Jurkat, Clone E6-1 (cell line): Measurements from ENCODE around the gene GCK. TPM values are rescaled to one million over a fixed set of nuclear protein-coding genes. Genes with fewer than 3 reads are reported as not detected.

Experiments used
- DNase-seq: peaks from one replicate; pipeline ENCODE4 v3.0.0-alpha.2; 2011; ENCODE audit warnings: low read depth, low spot score
- H3K4me3 ChIP-seq: 2 replicates; pipeline ENCODE4 v1.5.1; 2011; ENCODE audit warnings: mild to moderate bottlenecking, low read length, control low read depth, moderate library complexity
- polyA plus RNA-seq: library from polyadenylated mRNA; unstranded; fragments of >200 nt; gene quantifications from one replicate; pipeline ENCODE4 v1.2.1, GENCODE V29; 2012; ENCODE audit warnings: missing spikeins; ENCODE audit not compliant: insufficient read length, insufficient read depth

Gene GCK
- polyA plus RNA-seq = 0.66 TPM

DNA sequence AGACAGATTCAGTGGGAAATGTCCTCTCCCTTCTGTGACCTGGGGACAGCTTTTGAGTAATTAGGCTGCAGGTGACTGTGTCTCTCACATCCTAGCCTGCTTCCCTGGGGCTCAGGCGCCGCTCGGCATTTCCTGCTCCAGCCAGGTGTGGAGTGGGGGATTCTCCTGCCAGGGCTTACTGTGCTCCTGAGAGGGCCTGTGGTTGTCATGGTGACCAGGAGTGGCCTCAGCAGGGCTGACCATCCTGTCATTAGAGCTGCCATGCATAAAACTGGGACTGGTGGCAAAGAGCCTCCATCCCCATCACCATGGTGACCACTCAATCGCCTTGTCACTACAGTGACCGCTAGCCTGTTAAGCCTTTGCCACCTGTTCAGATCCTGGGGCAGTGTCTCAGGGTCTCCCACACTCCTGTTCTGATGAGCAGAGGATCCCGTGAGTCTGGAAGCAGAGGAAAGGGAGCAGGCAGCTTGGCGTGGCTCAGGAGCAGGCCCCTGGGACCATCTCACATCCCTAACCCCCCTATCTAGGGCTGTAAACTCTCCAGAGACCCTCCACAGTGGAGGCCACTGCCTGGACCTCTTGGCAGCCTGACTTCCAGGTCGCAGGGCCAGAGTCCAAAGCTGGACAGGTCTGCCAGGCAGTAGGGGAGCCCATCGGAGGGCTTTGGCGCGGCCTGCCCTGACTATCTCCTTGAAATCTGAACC, at the start of gene GCK:
Gene GCK (minus strand): TSS at position 154 of the 707 bp plus-strand sequence. CDS start 486 bp downstream, outside the sequence.
- no peak within 1 kb of the TSS for H3K4me3 ChIP-seq
- no peak for DNase-seq

DNA sequence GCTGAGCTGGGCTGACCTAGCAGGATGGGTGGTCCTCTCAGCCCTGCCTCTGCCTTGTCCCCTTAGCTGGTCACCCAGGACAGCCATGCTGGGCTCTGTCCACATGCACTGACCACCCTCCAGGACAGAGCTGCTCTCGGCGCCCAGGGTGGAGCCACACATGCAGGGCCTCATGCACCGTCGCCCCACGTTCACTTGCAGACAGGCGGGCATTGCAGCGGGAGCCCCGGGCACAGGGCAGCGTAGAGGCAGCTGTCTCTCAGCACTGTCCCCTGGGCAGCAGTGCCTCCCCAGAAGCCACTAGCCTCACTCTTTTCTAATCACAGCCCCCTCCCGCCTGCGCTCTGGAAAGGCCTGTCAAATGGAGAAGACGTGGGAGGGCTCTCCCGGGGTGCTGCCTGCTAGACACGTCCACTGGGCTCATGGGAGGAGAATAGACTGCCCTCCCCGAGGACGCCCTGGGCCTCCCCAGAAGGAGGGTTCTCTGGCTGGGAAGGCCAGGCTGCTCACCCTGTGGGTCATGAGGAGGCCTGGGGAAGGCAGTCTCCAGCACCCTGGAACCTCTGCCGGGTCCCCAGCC, 49.0 kb upstream of the GCK start:
- no peak overlapping the region for H3K4me3 ChIP-seq
- DNase-seq = no peak

DNA sequence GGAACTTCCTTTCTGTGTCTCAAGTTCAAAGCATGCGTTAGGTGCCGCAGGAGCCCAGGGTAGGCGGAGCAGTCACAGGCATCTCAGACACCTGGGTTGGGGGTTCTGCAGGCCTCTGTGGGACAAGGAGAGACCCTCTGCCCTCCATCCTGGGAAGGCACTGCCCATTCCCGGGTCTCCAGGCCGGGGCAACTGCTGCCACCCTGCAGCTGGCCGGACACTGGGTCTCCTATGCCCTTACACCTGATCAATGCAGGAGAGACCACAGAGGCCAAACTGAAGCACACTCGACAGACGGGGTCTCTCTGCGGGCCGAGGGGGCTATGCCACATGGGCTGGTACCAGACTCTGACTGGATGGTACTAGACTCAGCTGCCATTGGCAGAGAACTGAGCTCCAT, 48.5 kb upstream of the GCK start:
- no peak for DNase-seq
- no peak overlapping the region for H3K4me3 ChIP-seq

DNA sequence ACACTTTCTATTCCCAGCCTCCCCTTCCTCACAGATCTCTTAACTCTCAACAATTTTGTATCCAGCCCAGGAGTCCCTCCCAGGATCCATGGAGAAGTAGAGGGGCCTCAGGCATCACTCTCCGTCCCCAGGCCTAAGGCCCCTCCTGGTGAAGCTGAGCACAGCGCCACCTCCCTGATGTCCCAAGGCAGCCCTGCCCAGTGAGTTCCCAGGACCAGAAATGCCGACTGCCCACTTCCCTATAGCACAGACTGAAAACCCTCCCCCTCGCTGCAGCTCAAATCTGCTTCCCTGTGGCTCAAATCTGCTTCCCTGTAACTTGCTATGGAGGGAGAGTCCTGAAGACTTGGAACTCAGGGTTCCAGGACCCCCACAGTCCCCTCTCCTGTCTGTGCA, 47.1 kb upstream of the GCK start:
- DNase-seq = no peak

DNA sequence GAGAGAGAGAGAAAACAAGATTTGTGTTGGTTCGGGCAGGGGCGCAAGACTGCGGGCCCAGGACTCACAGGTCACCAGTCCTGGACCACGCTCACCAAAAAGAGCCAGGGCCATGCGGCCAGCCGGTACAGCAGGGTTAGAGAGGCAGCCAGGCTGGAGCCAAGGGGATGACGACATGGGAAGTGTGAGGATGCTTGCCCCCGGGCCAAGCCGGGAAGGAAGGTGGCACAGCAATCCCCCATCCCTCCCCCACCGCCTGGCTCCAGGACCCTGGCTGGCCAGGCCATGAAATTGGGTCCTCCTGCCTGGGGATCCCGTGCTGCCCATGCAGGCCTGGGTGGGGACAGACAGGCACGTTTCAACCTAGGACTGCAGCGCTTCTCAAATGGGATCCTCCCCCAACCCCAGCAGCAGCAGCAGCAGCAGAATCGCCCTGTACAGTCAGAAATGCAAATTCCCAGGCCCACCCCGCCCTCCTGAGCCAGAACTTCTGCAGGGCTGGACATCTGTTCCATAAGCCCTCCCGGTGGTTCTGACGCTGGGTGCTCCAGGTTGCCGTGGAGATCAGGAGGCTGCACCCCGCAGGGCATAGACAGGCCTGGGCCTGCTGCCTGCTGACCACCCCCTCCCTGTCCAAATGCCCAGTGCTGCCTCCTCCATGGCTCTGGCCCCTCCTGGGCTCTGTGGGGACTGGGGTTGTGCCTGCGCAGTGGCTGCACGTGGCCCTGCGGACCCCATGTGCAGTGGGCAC, 46.5 kb upstream of the GCK start:
- no peak overlapping the region for H3K4me3 ChIP-seq
- DNase-seq = no peak

More for the DNA sequence above, 47.1 kb upstream of the GCK start:
- no peak overlapping the region for H3K4me3 ChIP-seq

DNA sequence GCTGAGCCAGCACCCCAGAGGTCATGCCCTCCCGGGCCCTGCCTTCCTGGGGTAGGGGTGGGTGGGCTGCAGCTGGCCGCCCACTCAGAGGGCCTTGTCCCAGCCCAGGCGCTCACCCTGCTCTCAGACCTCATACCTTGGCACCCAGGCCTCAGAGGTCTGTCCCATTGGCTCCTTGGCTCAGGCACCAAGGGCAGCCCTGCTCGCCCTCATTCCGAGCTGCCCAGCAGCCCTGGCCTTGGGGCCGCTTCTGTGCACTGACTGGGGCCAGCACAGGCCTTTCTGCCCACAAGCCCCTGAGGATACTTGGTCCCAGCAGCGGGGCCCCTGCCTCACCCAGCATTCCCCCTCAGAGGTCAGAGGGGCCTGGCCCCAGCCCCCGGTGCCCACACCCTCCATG, 45.8 kb upstream of the GCK start:
- no peak for DNase-seq
- H3K4me3 ChIP-seq = no peak overlapping the region

DNA sequence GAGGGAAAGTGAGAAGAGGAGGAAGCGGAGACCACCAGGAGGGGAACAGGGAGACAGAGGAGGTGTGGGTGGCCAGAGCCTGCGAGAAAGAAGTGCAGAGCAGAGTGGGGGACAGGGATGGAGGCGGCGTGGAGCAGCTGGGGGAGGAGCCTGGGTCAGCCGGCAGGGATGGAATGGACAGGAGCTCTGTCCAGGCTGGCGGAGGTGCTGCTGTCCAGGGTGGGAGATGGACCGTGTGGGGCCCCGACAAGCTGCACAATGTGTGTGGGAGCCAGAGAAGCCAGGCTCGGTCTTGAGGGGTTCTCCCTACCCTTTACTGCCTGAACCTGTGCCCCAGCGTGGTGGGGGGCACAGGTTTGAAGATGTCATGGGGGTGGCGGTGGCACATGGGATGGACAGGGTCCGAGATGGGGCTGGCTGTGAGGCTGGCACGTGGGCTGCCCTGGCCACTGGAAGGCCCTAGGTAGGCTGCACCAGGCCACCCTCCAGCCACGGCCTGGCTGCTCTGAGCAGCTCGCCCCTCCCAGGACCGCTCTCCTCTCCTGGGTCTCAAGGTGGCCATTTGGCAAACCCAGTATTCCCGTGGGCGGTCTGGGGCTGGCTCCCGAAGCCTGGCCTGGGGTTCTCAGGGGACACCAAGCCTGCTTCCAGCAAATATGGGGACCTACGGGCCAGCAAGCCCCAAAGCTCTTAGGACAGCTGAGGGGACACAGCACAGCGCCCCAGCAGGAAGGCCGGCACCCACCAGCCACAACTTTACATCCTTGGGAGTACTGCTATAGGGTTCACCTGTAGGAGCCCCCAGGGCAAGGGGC, 43.9 kb upstream of the GCK start:
- no peak for DNase-seq
- no peak overlapping the region for H3K4me3 ChIP-seq

DNA sequence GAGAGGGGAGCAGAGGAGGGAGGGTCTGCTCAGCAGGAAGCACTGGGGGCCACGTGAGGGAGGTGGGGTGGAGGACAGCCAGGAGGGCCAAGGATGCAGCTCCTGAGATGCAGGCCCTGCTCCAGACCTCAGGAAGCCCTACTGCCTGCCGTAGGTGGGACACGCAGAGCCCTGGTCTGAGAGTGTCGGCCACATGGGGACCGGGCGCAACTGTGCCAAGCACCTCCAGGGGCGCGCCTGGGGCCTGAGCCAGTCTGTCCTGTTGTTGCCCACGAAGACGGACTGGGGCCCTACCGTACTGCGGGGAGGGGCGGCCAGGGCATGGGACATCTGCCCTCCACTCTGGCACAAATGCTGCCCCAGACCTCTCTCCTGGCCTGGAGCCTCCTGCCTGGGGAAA, 43.2 kb upstream of the GCK start:
- H3K4me3 ChIP-seq = no peak overlapping the region

DNA sequence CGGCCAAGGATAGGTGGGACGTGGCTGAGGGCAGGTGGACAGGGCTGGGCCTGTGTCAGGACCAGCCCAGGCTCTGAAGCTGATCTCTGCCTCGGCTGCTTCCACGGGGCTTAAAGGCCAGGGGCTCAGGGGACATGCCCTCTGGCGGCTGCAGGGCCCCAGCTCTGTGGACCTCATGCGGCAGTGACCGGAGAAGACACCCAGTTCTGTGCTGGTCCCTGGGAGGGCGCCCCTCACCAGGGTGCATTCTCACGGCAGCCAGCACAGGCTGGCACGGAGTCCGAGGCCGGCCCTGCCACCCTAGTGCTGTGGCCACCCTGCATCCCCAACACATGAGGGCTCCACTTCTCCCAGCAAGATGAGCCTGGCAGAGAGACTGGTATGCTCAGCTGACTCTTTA, 41.8 kb upstream of the GCK start:
- no peak for DNase-seq
- no peak overlapping the region for H3K4me3 ChIP-seq

More for the DNA sequence above, 43.2 kb upstream of the GCK start:
- no peak for DNase-seq

DNA sequence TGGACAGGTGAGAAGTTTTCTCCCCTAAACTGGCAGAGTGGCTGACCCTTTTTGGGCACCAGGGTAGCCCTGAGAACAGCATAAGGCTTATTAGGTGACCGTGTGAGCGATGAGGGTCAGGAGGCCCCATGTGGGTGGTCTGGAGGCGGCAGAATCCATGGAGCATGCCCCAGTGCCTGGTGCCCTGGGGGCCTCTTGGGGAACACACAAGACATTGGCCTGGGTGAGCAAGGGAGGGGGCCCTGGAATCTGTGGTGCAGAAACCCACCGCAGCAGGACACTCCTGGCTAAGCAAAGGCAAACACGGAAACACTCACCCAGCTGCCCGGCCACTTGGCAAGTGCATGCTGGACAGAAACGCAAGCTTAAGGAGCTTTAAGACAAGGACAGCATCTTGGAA, 41.0 kb upstream of the GCK start:
- H3K4me3 ChIP-seq = no peak overlapping the region
- no peak for DNase-seq

DNA sequence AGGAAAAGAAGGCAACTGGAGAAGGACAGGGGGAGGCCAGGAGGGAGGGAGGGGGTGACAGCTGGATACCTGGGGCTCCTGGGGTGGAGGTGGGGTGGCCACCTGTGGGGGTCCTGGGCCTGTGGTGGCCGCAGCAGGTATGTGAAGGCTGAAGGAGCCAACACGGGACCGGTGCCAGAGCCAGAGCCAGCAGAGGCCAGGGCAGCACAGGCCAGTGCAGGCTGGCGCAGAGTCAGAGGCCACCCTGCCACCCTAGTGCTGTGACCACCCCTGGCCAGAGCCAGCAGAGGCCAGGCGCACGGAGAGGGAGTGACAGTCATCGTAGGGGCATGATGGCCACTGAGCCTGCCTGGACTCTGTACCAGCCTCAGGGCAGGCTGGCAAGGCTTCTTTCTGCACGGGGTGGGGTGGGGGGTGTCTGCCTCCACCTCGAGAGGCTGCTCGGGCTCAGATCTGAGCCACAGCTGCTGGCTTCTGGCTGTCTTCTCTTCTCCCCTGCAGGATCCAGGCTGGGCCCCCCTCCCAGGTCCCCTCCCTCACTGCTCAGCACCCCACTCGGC, 40.4 kb upstream of the GCK start:
- no peak overlapping the region for H3K4me3 ChIP-seq
- DNase-seq = no peak

DNA sequence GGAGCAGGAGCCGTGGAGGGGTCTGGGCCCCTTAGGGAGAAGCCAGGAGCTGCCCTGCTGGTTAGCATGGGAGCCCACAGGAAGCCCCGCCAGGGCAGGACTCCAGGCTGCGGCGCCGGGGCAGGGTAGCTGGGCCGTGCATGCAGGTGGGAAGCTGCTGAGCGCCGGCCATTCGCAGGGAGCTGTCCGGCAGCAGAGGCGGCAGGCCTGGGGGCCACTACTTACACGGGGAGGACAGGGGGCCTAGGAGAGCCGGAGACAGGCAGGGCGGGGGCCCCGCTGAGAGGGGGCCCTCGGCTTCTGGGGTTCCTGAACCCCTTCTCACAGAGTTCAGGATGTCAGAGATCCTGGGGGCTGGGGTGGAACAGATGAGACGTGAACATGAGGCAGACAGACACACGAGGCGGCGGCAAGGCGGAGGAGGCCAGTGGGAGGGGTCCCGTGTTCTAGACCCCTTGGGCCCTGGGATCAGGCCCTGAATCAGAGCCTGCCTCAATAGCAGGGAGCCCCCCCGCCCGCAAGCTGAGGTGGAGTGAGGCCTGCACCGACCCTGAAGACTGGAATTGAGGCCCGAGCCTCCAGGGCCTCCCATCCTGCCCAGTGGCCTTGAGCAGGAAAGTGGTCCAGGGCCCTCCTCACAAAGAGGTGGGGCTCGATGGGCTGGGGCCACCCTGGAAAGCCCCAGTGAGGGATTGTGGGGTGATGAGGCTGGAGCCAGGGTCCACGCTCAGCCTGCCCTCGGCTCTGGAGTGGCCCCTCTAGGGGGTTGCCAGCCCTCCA, 39.5 kb upstream of the GCK start:
- no peak overlapping the region for H3K4me3 ChIP-seq
- no peak for DNase-seq

DNA sequence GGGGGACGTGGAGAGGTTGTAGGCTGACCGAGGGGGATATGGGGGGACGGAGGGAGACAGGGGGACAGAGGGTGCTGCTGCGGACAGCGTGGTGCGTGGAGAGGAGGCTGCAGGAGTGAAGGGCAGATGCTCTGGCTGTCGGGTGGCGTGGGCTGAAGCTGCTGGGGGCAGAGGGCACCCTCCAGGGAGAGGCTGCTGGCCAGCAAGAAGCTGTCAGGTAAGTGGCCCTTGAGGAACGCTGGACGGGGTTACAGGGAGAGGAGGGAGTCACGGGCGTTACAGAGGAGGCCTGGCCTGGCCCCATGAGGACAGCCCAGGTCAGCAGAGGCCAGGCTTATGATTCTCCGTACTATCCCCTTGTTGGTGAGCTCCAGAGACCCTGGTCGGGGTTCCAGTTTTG, 38.7 kb upstream of the GCK start:
- H3K4me3 ChIP-seq = no peak overlapping the region
- DNase-seq = no peak

DNA sequence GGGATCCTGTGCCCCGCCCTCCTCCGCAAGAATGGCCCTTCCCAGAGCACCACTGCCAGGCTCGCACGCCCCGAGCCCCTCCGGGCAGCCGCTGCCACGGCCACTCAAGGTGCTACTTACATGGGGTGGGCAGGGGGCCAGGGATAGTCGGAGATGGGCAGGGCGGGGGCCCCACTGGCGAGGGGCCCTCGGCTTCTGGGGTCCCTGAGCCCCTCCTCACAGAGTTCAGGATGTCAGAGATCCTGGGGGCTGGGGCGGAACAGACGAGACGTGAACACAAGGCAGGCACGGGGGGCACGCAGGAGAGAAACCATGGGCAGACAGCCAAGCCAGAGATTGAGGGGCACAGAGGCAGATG, 37.1 kb upstream of the GCK start:
- DNase-seq = no peak
- H3K4me3 ChIP-seq = no peak overlapping the region

DNA sequence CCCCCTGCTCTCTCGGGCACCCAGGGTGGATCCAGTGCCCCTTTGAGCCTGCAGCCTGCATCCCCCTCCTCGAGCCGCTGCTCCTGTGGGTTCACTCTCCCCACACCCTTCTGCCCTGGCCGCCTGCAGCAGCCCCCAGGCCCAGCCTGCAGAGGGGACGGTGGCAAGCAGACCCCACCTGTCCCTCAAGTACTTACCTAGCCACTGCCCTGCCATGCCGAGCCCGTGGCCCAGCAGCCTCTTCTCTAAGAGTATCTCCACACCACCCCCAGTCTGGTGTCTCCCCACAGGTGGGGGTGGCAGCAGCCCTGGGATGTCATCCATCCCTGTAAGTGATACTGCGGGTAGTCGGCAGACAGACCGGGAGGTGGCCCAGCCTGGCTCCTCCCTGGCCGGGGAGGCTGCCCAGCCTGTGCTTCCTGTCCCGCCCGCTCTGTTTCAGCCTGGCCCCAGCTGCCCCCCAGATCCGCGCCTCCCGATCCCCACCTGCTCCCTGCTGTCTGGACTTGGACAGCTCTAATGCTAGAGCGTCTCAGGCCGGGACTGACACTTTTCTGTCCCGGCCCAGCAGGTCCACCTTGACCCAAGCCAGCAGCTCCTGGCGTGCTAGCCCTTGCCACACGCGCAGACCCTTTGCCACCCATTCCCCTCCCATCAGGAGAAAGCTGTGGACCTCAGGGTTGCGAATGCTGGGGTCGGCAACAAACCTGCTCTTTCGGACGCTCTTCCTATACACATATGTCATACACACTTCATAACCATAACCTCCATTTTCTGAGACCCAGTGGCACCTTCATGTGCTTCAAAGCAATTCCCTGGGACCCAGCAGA, 36.5 kb upstream of the GCK start:
- DNase-seq = no peak
- no peak overlapping the region for H3K4me3 ChIP-seq

DNA sequence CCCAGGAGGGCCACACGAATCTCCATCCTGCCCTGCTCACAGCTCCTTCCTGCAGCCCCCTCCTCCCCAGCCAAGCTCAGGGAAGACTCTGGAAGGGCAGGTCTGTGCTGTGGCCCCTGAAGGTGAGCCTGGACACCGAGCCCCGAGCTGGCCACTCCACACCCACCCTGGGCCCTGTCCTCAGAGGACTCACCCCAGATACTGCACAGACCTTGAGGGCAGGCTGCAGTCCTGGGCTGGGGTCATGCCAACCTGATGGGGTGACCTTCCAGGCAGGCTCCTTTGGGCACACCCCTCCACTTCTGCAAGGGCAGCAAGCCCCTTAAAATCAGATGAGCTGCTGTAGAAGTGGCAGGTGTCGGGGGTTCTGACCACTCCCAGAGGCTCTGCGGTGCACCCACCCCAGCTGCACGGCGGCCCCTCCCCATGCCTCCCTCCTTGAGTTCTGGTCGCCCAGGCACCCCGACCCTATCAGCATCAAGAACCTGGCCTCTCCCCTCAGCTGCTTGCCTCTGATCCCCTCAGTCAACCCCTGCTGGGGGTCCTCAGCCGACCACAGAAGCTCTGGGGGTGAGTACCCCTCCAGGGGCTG, 35.8 kb upstream of the GCK start:
- H3K4me3 ChIP-seq = no peak overlapping the region
- DNase-seq = no peak
